GM18499 (cell line): ENCODE data around the gene BCR.

Source experiments
- ATAC-seq: cut with Tn5 transposase; IDR thresholded peaks from one replicate; pipeline ENCODE4 v1.9.1; 2021; ENCODE audit warnings: moderate number of reproducible peaks; ENCODE audit not compliant: insufficient read depth, unreplicated experiment

The BCR gene

DNA sequence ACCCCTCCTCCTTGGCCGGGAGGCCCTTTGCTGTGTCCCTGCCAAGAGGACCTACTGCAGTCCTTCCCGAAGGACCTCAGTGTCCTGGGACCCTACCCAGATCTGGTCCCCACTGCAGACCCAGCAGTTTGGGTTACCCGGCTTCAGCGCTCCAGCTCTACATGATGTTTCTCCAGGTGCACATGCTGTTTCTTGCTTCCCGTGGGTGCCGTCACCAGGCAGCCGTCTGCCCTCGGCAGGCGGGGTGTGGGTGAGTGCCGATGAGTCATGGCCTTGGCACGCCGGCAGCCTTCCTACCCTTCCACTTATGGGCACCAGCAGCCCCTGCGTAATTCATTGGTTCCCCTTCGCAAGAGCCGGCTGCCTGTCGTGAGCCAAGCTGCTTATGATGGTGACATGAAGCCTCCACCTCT is 101.8 kb downstream of the BCR start:
- no peak for ATAC-seq

DNA sequence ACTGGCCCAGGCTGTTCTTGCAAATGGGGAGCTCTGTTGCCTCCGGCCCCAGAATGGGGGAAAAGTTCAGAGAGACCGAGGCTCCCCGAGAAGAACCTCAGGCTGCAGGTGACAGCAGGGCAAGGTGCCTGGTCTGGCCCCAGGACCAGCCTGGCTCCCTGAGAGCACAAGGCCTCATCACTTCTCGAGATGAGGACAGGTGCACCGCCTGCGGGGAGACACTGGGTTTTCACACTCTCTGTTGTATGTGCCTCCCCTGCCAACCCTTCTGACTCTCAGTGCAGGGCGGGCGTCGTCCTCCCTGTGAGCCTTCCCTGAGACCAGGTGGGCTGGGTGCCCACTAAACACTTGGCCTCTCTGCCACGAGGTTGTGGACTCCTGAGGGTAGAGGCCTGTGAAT is 102.2 kb downstream of the BCR start:
- ATAC-seq, result no peak

DNA sequence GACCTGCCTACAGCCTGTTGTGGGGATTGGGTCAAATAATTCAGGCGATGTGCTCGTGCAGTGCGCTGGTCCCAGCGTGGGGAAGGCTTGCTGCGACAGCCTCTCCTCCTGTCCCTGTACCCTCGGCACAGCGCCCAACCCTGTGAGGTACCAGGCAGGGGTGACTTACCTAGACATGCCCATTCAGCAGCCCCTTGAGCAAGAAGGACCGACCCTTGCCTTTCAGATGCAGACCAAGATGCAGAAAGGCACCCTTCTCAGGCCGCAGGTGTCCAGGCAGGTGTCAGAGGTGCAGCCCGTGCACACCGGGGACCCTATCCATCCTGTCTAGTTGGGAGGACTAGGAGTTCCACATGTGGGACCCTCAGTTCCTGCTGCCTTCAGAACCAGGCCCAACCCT is 102.7 kb downstream of the BCR start:
- no peak for ATAC-seq

DNA sequence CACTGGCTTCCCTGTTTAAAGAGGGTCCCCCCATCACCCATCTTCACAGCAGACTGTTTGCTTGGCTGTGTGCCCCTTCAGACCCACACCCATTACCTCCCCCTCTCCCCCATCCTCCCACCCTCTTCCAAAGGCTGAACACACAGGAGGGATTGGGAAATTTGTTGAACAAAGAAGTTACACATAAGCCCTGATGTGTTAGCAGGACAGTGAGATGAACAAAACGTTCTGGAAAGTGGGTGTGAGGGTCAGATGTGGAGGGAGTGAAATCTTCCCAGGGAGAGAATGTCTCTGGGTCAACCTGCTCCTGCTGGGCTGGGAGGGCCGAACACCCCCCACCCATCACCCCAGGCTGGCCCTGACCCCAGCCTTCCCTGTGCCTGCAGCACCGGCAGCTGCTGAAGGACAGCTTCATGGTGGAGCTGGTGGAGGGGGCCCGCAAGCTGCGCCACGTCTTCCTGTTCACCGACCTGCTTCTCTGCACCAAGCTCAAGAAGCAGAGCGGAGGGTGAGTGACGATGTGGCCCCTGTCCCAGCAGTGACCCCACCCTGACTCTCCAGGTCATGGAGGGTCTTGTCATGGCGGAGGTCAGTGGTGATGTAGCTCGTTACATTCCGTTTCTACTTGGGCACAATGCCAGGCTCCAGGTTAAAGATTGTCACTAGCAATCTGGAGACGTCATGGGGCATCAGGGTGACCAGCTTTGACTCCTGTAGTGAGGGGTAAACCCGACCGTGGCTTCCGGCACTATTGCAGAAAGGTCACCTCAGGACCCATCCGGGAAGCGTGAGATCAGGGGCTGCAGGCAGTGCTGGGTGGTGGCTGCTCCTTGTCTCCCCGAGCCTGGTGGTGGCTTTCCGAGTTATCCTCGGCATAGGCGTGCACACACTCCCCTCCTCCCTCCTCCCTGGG is 103.5 kb downstream of the BCR start:
- no peak for ATAC-seq

DNA sequence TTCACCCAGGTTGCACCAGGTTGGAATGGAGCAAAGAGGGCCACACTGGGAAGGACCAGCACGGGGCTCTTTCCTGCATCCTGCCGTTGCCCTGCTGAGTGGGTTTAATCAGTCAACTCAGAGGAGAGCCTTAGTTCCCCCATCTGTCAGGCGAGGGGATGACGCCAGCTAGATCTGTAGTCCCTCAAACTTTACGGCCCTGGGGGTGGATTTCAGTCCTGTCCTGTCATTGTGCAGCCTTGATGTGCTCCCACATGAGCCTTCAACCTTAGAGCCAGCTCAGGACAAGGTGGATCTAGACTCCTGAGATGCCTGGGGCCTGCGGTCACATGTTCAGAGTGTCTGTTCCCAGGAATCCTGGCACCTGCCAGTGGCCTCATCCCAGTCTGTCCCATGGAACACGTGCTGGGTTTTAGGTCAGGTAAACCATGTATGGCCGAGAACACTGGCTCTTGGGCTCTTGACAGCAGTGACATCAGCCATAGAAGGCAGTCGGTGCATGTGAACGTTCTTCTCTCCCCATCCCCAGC is 104.3 kb downstream of the BCR start:
- no peak for ATAC-seq

DNA sequence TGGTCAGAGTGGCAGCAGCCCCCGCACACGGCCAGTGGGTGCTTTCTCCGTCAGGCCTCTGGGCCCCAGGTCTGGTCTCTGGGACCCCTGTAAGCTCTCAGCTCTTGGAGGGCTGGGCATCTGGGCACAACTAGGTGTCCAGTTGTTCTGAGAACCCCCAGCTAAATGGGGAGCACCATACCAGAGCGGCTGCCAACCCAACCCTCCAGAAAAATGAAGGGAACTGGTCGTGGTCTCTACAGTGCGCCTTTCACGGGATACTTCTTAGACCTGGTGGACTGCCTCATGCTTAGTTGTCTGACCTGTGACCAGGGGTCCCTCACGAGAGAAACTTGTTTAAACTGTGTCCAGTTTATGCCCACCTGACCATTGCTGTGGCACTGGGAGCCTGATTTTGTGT is 104.9 kb downstream of the BCR start:
- ATAC-seq, result no peak

DNA sequence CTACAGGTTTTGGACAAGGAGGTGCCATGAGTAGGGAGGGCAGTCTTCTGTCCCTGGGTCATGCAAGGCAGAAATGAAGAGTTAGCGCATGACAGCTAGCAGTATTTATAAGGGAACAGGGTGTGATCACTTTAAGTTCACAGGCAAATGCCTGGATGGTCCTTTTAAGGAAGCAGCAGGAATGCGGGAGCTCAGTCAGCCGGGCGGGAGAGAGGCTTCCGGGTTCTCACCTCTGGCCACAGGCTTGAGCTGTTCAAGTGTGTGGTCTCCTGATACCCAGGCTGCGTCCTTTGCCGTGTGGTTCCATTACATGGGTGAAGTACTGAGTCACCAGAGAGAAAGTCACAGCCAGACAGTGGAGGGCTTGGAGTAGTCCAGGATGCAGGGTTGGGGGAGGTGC is 105.4 kb downstream of the BCR start:
- ATAC-seq, result no peak

DNA sequence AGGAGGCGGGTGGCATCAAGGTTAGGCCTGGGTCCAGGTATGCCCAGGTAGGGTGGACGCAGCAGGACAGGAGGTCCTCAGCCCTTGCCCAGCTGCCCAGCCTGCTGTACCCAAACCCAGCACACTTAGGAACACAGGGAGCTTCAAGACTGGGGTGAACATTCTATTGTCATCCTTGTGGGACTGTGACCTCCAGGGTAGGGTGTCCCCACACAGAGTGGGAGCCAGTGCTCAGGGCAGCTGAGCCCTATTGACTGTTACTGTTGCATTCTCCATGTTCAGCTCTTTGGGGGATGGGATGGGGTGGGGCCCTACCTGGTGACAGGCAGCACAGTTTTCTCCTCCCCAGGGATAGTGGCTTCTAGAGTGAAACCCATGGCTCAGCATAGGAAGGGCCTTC is 106.0 kb downstream of the BCR start:
- ATAC-seq, result no peak

DNA sequence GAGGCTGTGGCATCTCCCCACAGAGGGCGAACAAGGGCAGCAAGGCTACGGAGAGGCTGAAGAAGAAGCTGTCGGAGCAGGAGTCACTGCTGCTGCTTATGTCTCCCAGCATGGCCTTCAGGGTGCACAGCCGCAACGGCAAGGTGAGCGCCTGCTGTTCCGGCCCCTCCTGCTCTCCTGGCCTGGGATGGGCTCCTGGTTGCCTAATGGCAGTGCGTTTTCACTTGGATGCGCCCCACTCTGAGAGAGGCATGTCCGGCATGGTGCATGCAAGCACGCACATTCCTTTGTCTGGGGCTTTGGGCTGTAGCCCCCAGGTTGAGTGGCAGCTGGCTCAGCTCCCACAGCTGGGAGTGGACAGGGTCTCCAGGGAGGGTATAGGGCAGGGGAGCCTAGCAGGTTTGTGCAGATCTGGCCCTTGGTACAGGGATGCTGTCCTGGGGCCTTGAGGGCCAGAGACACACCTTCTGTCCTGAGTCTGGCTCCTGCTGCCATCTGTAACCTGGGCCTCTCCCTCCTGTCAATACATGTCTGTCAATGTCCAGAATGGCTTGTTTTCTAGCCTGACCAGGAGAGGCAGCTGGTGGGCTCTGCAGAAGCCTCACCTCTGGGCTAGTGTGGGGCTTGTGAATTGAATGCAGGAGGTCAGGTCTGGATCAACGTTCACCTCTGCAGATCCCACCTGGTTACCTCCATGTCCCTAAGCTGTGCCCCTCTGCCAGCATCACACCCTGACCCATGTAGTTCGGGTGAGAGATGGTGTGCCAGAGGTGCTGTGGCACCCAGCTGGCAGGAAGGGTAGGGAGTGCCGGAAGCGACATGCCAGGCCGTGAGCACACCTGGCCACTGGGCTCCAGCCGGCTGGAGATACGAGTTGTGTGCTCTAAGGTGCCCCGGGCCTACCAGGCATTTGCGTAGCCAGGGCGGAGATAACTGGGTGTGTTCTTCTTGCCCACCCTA is 107.1 kb downstream of the BCR start:
- no peak for ATAC-seq

DNA sequence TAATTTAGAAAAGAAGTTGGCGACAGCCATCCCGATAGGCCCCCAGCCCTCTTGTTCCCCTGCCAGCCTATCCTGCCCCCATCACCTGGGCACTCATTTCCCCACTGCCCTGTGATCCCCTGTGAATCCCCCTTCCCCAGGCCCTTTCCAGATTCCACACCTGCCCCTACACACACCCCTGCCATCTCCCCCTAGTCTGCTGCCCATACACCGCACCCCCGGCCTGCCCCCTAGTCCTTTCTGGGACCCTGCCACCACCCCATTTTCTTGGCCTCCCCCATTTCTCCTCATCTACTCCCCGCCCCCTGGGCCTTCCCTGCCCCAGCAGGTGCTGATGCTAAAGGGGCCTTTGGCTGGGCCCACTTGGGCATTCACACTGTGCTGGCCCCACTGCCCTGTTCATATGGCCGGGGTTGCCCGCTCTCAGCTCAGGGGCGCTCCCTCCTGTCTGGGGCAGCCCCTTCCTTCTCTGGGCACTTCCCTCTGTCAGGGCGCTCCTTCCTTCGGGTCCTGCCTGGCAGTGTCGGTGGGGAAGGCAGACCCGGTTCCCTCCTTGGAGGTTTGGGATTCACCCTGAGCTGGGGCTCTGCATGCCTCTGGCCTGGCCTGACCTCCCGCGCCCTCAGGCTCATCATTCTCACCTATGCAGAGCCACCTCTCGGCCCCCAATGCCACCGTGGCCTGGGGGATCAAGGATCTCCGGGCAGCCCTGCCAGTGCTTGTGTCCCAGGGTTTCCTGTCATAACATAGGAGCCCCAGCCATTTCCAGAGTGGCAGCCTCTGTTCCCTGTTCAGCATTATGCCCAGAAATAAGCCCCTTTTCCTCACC is 108.2 kb downstream of the BCR start:
- ATAC-seq, result no peak

DNA sequence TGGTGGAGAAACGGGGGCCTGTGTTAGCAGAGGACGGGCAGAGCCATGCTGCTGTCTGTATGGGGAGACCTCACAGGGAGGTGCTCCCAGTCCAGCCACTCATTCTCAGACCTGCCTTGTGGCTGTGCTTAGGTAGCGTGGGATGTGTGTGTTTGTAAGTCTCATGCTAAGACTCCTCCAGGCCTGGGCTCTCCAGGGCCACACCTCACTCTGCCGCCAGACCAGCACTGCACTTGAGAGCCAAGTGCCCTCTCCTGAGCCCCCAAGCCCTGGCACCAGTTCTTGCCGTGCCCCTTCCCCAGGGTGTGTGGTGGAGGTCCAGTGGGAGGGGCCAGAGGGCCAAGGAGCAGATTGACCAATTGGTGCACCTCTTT is 108.8 kb downstream of the BCR start:
- ATAC-seq, result no peak

DNA sequence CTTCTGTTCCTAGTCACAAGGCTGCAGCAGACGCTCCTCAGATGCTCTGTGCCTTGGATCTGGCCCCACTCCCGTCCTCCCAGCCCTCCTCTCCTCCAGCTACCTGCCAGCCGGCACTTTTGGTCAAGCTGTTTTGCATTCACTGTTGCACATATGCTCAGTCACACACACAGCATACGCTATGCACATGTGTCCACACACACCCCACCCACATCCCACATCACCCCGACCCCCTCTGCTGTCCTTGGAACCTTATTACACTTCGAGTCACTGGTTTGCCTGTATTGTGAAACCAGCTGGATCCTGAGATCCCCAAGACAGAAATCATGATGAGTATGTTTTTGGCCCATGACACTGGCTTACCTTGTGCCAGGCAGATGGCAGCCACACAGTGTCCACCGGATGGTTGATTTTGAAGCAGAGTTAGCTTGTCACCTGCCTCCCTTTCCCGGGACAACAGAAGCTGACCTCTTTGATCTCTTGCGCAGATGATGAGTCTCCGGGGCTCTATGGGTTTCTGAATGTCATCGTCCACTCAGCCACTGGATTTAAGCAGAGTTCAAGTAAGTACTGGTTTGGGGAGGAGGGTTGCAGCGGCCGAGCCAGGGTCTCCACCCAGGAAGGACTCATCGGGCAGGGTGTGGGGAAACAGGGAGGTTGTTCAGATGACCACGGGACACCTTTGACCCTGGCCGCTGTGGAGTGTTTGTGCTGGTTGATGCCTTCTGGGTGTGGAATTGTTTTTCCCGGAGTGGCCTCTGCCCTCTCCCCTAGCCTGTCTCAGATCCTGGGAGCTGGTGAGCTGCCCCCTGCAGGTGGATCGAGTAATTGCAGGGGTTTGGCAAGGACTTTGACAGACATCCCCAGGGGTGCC is 109.8 kb downstream of the BCR start:
- ATAC-seq, result no peak

DNA sequence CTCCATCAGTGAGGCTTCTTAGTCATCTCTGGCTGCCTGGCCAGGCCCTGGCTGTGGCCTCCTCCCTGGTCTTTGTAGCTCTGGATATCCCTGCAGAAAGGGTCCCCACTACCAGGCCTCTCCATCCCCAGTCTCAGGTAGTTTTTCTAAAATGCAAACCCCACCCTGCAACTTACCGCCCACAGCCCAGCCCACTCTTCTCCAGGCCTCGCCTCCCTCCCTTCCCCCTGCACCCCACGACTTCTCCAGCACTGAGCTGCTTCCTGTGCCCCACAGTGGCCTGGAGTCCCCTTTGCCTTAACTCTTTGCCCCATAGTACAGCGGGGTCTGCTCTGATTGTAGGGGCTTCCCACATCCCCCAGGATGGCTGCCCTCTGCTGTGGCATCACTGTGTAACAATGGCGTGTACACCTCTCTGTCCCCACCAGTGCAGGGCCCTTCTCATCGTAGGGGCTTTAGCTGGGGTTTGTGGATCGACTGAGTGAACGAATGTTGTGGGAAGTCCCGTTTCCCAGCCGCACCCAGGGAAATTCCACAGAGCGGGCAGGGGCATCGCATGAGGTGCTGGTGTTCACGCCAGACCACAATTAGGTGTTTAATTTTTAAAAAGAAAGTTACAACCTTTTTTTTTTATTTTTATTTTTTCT is 111.6 kb downstream of the BCR start:
- ATAC-seq, result no peak

DNA sequence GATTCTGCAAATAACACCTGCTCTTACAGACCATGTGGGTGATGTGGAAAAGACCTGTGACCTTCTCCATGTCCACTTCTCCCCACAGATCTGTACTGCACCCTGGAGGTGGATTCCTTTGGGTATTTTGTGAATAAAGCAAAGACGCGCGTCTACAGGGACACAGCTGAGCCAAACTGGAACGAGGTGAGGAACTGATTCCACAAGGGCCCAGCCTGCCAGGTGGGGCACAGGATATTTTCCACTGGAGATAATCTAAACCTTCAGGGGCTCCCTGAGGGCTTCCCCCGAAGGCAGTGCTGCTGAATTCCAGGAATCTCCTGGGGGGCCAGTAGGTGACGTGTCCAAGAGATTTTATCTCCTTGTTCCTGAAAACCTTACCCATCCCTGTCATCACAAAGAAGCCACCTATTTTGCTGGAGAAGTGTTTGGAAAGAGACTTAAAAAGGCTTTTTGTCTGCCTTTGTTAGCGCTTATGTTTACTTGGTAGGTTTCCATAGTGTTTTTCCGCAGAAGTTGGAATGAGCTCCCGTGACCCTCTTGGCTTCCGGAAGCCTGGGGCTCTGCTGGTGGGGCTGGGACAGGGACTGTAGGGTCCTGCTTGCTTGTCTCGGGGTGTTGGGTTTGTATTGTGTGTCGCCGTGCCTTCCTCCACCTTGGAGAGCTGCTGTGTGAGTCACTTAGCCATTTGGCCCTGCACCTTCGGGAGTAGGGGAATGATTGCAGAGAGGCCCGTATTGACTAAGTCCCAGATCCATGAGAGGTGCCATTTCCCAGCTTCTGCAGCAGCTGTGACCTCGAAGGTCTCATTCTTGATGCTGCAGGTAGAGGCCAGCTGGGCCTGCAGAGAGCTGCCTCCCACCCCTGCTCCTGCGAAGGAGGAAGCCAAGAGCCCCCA is 112.4 kb downstream of the BCR start:
- ATAC-seq, result no peak

DNA sequence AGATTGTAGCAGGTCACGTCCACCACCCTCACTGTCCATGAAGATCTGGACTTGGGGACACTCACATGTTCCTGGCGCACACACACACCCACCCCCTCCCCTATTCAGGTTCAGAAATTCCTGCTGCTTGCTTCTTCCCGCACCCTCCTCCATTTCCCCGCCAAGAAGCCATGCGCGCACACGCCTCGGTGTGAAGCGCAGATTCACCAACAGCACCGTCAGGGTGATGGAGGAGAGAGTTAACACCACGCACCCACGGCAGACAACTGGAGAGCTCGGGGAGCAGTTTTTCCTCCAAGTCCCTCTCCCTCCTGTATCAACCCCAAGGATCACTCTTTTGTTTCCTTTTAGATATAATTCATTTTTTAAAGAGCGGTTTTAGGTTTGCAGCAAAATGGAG is 113.4 kb downstream of the BCR start:
- ATAC-seq, result no peak

DNA sequence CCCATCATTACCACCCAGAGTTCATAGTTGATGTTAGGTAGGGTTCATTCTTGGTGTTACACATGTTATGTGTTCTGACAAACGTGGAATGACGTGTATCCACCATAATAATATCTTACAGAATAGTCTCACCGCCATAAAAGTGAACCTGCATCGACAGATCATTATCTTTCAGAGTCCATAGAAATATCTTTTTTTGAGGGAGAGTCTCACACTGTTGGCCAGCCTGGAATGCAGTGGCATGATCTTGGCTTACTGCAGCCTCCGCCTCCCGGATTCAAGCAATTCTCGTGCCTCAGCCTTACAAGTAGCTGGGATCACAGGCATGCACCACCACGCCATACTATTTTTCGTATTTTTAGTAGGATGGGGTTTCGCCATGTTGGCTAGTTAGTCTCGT is 113.9 kb downstream of the BCR start:
- ATAC-seq, result no peak

DNA sequence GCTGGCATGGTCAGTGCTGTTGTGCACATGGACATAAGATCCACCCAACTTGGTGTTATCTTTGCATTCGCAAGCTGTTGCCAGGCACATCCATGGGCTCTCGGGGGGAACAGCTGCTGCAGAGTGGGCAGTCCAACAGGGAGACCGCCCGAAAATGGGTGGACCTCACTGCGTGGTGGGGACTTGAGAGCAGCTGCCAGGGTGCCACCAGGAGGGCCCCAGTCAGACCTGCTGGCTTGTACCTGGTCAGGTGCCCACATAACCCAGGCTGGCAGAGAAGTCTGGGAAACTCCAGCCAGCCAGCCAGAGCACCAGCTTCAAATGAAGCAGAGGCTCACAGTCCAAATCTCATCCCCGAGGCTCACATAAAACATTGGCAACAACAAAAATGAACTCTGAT is 120.2 kb downstream of the BCR start:
- no peak for ATAC-seq

DNA sequence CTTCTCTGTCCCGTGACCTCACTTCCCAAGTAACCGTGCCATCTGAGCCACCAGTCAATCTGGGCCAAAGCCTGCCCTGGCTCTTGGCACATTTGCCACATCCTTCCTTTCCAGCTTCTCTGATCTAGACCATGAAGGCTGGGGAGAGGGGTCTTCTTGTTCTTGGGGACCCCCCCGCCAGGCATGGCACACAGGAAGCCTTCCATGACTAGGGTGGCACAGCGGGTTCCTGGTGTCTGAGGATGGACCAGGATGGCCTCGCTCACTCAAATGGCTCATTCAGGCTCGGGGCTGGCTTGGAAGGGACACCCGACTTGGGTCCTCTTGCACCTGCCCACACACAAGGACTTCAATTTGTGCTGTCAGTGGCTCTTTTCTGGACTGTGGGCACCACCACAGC is 121.3 kb downstream of the BCR start:
- ATAC-seq, result no peak
